Adrenal gland (tissue), 12 donors: ENCODE results near the gene UNC13B. TPM values are rescaled to one million over a fixed set of nuclear protein-coding genes. Genes with fewer than 3 reads are reported as not detected.

Experiments
- DNase-seq, 7 donors: peaks; one replicate each; pipeline ENCODE4 v3.0.0-alpha.2; 2019 to 2020
- H3K27ac ChIP-seq, 5 donors: fragments of 200-600 bp; sonication (generic) in 4 of 5; 1 replicate in 3 of 5; 2 replicates in 2 of 5; pipeline versions ENCODE4 v1.5.1 to v1.8.0; 2016 to 2020; ENCODE audit warnings: mild to moderate bottlenecking in 1 of 5
- H3K27me3 ChIP-seq: fragments of 200-600 bp; 2 replicates; pipeline ENCODE4 v1.8.0; 2021
- H3K36me3 ChIP-seq, 2 donors: fragments of 200-600 bp; replicated peaks in 1 of 2; 1 replicate in 1 of 2; 2 replicates in 1 of 2; pipeline versions ENCODE4 v1.5.1 to v1.8.0; 2018 to 2022
- H3K4me1 ChIP-seq, 2 donors: fragments of 200-600 bp; replicated peaks in 1 of 2; 1 replicate in 1 of 2; 2 replicates in 1 of 2; pipeline versions ENCODE4 v1.5.1 to v1.8.0; 2018 to 2021
- H3K4me3 ChIP-seq, 4 donors: fragments of 200-600 bp; sonication (generic) in 3 of 4; one replicate each; pipeline ENCODE4 v1.5.1; 2016 to 2018
- H3K9me3 ChIP-seq, 3 donors: fragments of 200-600 bp; sonication (generic) in 1 of 3; replicated peaks in 1 of 3; 1 replicate in 2 of 3; 2 replicates in 1 of 3; pipeline versions ENCODE4 v1.5.1 to v1.8.0; 2016 to 2021
- CTCF ChIP-seq, 6 experiments: fragments of 450-650 bp in 4 of 6; fragments of 200-600 bp in 2 of 6; sonication (generic) in 1 of 6; IDR thresholded peaks; 1 replicate in 5 of 6; 2 replicates in 1 of 6; pipeline versions ENCODE4 v1.5.1 to v1.8.0; 2016 to 2021; ENCODE audit warnings: antibody characterized with exemption in 6 of 6, mild to moderate bottlenecking in 2 of 6, moderate library complexity in 1 of 6
- POLR2A ChIP-seq, 2 donors: fragments of 450-650 bp; IDR thresholded peaks; one replicate each; pipeline ENCODE4 v1.6.1; 2017; ENCODE audit warnings: antibody characterized with exemption in 2 of 2, mild to moderate bottlenecking in 2 of 2, moderate library complexity in 1 of 2
- WGBS, 4 donors: extraction: QIAGEN DNeasy Blood & Tissue Kit in 2 of 4; methylation state at CpG; one replicate each; pipeline versions ENCODE4 v1.1.5 to v1.1.7; 2013 to 2017; 5-methylcytosine and 5-hydroxymethylcytosine counted together
- intact Hi-C, 2 donors: fragments of 100-400 bp; cut with DNase I; formaldehyde crosslinking; loops; one replicate each; pipeline versions ENCODE4 v1.14.1 to v1.15.0; 2022 to 2023
- polyA plus RNA-seq, 3 donors: library from polyadenylated mRNA; stranded (reverse); fragments of 200-250 nt in 2 of 3; fragments of 350-450 nt in 1 of 3; fragmentation: Illumina TruSeq in 1 of 3; extraction: RNeasy Lipid Tissue Mini Kit (QIAGEN cat#74804) in 1 of 3; gene quantifications; one replicate each; pipeline ENCODE4 v1.2.3, GENCODE V29; 2013 to 2014
- total RNA-seq, 9 donors: library from RNA; depleted of rRNA in 4 of 9; stranded (reverse); fragments of >200 nt in 4 of 9; fragments of 120-200 nt in 1 of 9; fragmentation: NEBNext Ultra II Directional in 1 of 9; extraction: Animal tissue kit (Norgen Biotek cat#: 25700) in 1 of 9; gene quantifications; one replicate each; pipeline versions ENCODE4 v1.1.0 to v1.2.4, GENCODE V29; 2013 to 2023
- donor health status: healthy with polysubstance abuse.
- donor health status: Bipolar disorder and iron deficiency.
- donor health status: DM: yes; HTN: yes; CAD: no.
- donor health status: DM: no; HTN: no; CAD: no.
- donor health status: DM: no; HTN: no; CAD: no.
- donor health status: DM: yes; HTN: yes; CAD: no.

UNC13B gene
- total and polyA plus RNA-seq, 12 donors = 11.1 to 42.2 (median 30.5) TPM

DNA sequence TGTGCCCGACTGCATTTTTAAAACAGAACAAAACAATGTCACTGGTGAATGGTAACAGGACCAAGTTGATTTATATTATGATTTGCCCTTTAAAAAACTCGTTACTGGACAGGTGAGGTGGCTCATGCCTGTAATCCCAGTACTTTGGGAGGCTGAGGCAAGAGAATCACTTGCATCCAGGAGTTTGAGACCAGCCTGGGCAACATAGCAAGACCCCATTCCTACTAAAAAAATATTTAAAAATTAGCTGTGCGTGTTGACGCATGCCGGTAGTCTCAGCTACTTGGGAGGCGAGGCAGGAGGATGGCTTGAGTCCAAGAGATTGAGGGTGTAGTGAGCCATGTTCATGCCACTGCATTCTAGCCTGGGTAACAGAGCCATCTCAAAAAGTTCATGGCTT, 7.2 kb downstream of the UNC13B start:
- Histone ChIP-seq H3K27ac (no peak overlapping the region), H3K9me3 (no peaks in the 10 kb centered on the region), H3K27me3 (no peaks in the 10 kb centered on the region), H3K4me3 (no peak overlapping the region), H3K4me1 (peaks cover 0 to 18% of the 10 kb centered on the region in 2 donors), H3K36me3 (no peaks in the 10 kb centered on the region)
- DNase-seq = no peak
- TF ChIP-seq CTCF (IDR thresholded peaks at IDR 0.05) (no peak), POLR2A (IDR thresholded peaks at IDR 0.05) (no peak)
- 90 to 94% (median 92%) methylated on average over 5 to 6 of the region's 6 CpGs for WGBS, 4 donors
- intact Hi-C loops = no loop called here

GRCh38 chr9:35172878-35173277, 11.1 kb downstream of the UNC13B start:
- Histone ChIP-seq H3K27me3 (no peaks in the 10 kb centered on the region), H3K27ac (no peak overlapping the region), H3K4me1 (peaks cover 0 to 6% of the 10 kb centered on the region in 2 donors), H3K9me3 (no peaks in the 10 kb centered on the region), H3K4me3 (no peak overlapping the region), H3K36me3 (no peaks in the 10 kb centered on the region)
- no peak for TF ChIP-seq CTCF (IDR thresholded peaks at IDR 0.05)
- no peak for TF ChIP-seq POLR2A (IDR thresholded peaks at IDR 0.05)
- 56 to 71% (median 58%) methylated on average over 2 of the region's 2 CpGs for WGBS, 4 donors
- DNase-seq = no peak
- intact Hi-C loops = no loop called here

DNA sequence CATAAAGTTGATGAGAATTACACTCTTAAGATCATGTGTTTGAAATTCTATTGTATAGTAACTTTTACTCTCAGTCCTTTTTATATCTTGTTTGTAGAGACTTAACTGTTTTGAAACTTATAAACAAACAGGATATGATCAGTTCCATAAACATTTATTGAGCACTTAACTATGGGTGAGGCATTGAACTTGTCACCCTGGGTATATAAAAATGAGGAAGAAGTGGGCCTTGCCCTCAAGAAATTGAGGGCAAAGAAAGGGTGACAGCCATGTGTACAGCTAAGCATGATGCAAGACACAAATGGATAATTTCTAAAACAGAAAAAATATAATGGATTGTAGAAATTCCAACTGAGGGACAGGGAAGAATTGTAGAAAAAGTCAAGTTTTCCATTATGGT, 15.7 kb downstream of the UNC13B start:
- Histone ChIP-seq H3K4me1 (peaks cover 0 to 2% of the 10 kb centered on the region in 2 donors), H3K9me3 (no peaks in the 10 kb centered on the region), H3K36me3 (no peaks in the 10 kb centered on the region), H3K27me3 (no peaks in the 10 kb centered on the region), H3K4me3 (no peak overlapping the region), H3K27ac (no peak overlapping the region)
- intact Hi-C loops = no loop called here
- DNase-seq = no peak
- TF ChIP-seq POLR2A (IDR thresholded peaks at IDR 0.05) = no peak
- no peak for TF ChIP-seq CTCF (IDR thresholded peaks at IDR 0.05)

DNA sequence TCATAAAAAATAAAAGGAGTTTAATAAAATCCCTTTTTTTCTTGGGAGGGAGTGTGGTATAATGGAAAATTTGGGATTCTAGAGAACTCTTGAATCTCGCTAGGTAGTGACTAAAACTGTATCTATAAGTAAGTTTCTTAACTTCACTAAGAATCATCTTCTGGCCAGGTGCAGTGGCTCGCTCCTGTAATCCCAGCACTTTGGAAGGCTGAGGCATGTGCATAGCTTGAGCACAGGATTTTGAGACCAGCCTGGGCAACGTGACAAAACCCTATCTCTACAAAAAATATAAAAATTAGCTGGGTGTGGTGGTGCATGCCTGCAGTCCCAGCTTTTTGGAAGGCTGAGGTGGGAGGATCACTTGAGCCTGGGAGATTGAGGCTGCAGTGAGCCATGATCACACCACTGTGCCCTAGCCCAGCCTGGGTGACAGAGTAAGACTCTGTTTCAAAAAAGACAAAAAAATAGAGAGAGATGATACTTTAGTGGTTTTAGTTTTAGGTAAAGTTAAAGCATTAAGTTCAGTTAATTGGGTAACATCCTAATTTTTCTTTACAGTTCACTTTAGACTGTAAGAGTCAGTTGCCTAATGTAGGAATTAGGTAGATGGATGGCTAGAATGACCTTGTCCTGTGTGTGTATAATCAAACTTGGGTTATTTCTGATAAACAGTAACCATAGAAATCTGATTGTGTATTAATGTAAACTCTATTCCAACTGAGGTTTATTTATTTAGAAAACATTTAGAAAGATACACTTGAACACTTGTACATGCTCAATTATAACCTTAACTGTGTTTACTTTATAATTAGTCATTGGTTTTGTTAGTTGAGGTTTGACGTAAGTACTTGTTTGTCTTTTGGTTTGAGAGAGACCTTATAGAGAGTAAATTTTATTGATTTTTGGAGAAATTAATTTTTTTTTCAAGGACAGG, 17.8 kb downstream of the UNC13B start:
- H3K36me3 ChIP-seq = no peaks in the 10 kb centered on the region
- no peaks in the 10 kb centered on the region for H3K9me3 ChIP-seq
- TF ChIP-seq CTCF (IDR thresholded peaks at IDR 0.05) (no peak), POLR2A (IDR thresholded peaks at IDR 0.05) (no peak)
- intact Hi-C loops = no loop called here
- no peaks in the 10 kb centered on the region for H3K27me3 ChIP-seq
- no peak overlapping the region for H3K4me3 ChIP-seq
- no peak for DNase-seq
- no peaks in the 10 kb centered on the region for H3K4me1 ChIP-seq
- no peak overlapping the region for H3K27ac ChIP-seq
- WGBS, 4 donors = 81 to 87% (median 85%) methylated on average over 4 of the region's 4 CpGs
